ENCODE measurements around the gene PPME1.

The PPME1 gene

DNA sequence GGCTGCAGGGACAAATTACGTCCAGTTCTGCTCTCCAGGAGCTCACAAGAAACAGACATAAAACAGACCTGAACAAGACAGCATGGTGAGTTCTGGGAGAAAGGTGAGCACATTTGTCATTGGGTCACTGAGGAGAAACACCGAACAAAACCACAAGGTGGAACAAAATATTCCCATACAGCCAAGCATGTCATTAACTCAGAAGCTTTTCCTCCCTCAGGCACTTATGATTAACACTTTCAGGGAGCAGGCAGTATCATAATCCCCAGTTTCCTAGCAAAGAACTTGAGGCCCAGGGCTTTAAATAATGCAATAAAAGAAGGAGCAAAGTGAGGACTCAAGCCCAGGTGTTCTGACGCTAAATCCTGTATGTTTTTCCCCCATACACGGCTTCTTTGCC lies 97.4 kb downstream of the PPME1 start:
- no peak overlapping the region for H3K4me3 ChIP-seq (ENCODE audit: low read length)
- no peak overlapping the region for H3K27ac ChIP-seq (ENCODE audit: low read length)
- H3K4me1 ChIP-seq (ENCODE audit: control insufficient read depth, low read depth, low read length) = no peaks in the 10 kb centered on the region
- H3K27me3 ChIP-seq (ENCODE audit: control insufficient read depth, insufficient read depth, low read length) = no peaks in the 10 kb centered on the region
- H3K9me3 ChIP-seq (ENCODE audit: control insufficient read depth, low read depth, low read length) = no peaks in the 10 kb centered on the region
- H3K36me3 ChIP-seq (ENCODE audit: control insufficient read depth, low read depth, low read length) = no peaks in the 10 kb centered on the region
- H3K9ac ChIP-seq (ENCODE audit: low read length) = no peak overlapping the region

DNA sequence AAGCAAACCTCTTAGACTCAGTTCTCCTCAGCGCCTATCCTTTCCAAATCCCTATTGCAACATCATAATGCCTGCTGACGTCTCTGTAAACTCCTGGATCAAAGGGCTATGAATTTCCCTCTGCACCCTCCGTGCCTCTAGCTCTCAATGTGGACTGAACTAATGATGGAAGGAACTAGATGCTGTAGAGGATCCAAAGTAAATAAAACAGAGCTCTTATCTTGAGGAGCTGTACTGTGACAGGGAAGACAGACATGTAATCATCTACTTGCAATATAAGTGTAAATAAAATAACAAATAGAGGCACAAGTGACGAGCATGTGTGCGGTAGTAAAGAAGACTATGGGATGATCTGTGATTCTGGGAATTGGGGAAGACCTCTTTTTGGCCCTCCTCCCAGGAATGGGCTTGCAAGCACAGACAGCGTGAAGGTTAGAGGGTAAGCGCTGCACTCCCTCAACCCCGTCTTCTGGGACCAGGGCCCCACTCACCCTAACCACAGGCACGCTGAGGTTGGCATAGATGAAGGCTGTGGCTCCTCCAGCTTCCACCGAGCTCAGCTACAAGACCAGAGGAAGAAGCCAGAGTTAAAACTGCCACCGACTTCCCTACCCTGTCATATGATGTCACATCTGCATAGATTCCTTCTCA lies 98.2 kb downstream of the PPME1 start:
- H3K9ac ChIP-seq (ENCODE audit: low read length) = no peak overlapping the region
- H3K27me3 ChIP-seq (ENCODE audit: control insufficient read depth, insufficient read depth, low read length) = no peaks in the 10 kb centered on the region
- H3K36me3 ChIP-seq (ENCODE audit: control insufficient read depth, low read depth, low read length) = no peaks in the 10 kb centered on the region
- no peaks in the 10 kb centered on the region for H3K4me1 ChIP-seq (ENCODE audit: control insufficient read depth, low read depth, low read length)
- no peak overlapping the region for H3K27ac ChIP-seq (ENCODE audit: low read length)
- H3K4me3 ChIP-seq (ENCODE audit: low read length) = no peak overlapping the region
- no peaks in the 10 kb centered on the region for H3K9me3 ChIP-seq (ENCODE audit: control insufficient read depth, low read depth, low read length)

DNA sequence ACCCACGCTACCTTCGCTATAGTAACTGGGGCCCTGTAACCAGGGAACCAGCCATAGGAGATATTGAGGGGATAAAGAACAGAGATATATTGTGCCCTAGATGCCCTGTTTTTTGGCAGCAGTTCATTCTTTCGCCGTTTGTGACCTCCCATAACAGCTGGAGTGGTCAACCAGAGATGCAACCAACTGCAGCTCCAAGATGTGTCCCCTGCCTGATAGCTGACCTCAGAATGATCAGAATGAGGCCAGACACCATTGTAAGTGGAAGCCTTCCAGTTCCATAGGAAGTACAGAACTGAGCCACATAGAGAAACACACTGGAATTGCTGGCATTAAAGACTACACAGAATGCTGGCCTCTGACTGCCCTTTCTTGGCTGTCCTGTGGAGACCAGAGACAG lies 101.2 kb downstream of the PPME1 start:
- Histone ChIP-seq H3K9ac (ENCODE audit: low read length) (no peak overlapping the region), H3K9me3 (ENCODE audit: control insufficient read depth, low read depth, low read length) (no peaks in the 10 kb centered on the region), H3K4me3 (ENCODE audit: low read length) (no peak overlapping the region), H3K27ac (ENCODE audit: low read length) (no peak overlapping the region), H3K4me1 (ENCODE audit: control insufficient read depth, low read depth, low read length) (no peaks in the 10 kb centered on the region), H3K36me3 (ENCODE audit: control insufficient read depth, low read depth, low read length) (no peaks in the 10 kb centered on the region), H3K27me3 (ENCODE audit: control insufficient read depth, insufficient read depth, low read length) (no peaks in the 10 kb centered on the region)

DNA sequence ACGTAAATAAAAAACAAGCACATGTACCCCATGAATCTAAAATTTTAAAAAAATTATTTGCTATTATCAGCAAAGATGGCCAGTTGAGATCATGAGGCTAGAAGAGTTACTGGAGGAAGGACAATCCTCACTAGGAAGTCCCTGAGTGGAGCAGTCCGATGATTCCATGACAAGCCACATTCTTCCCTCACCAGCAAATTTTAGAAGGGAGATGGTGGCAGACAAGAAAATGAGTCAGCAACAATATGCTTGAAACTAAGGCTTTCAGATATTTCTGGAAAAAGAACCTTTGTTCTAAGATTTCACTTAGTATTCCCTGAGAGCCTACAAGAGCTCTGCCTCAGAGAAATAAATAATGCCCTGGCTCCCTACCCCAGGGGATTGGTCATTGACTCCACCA lies 105.5 kb downstream of the PPME1 start:
- Histone ChIP-seq H3K27ac (ENCODE audit: low read length) (no peak overlapping the region), H3K4me1 (ENCODE audit: control insufficient read depth, low read depth, low read length) (no peaks in the 10 kb centered on the region), H3K36me3 (ENCODE audit: control insufficient read depth, low read depth, low read length) (no peaks in the 10 kb centered on the region), H3K4me3 (ENCODE audit: low read length) (no peak overlapping the region), H3K27me3 (ENCODE audit: control insufficient read depth, insufficient read depth, low read length) (no peaks in the 10 kb centered on the region), H3K9me3 (ENCODE audit: control insufficient read depth, low read depth, low read length) (no peaks in the 10 kb centered on the region), H3K9ac (ENCODE audit: low read length) (no peak overlapping the region)

DNA sequence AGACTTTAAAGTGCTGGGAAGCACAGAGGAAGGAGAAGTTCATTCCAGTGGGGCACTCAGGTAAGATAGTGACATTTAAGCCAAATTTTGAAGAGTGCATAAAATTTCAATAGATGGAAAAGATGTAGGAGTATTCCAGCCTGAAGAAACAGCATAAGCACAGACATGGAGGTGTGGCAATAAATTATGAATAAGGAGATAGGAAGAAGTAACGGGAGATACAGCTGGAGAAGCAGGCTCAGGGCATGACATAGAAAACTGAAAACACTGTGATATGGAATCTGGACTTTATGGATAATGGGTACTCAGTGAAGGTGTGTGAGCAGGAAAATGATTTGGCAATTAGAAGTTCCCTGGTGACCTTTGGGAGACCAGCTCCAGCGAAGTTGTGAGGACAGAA lies 107.0 kb downstream of the PPME1 start:
- H3K9me3 ChIP-seq (ENCODE audit: control insufficient read depth, low read depth, low read length) = no peaks in the 10 kb centered on the region
- H3K27ac ChIP-seq (ENCODE audit: low read length) = no peak overlapping the region
- no peak overlapping the region for H3K9ac ChIP-seq (ENCODE audit: low read length)
- H3K36me3 ChIP-seq (ENCODE audit: control insufficient read depth, low read depth, low read length) = no peaks in the 10 kb centered on the region
- H3K27me3 ChIP-seq (ENCODE audit: control insufficient read depth, insufficient read depth, low read length) = no peaks in the 10 kb centered on the region
- no peaks in the 10 kb centered on the region for H3K4me1 ChIP-seq (ENCODE audit: control insufficient read depth, low read depth, low read length)
- no peak overlapping the region for H3K4me3 ChIP-seq (ENCODE audit: low read length)

DNA sequence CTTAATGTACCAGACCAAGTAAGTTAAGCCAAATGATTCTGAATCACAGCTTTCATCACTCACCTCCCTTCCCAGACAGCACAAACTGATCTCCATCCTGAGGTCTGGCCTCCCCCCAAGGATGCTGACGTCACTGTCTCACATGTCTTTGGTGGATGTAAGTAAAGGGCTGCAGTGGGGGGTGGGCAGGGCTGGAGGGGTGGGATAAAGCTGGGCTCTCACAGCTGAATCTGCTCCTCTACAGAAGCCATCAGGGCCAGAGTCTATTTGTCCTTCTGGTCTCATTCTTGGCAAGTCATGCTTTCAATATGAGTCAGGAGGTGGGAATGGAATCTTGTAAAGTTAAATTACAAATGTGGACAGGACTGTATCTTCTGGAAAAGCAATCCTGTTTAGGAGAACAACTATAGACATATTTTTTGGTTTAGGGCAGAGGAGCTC lies 107.7 kb downstream of the PPME1 start:
- Histone ChIP-seq H3K9ac (ENCODE audit: low read length) (no peak overlapping the region), H3K4me1 (ENCODE audit: control insufficient read depth, low read depth, low read length) (no peaks in the 10 kb centered on the region), H3K36me3 (ENCODE audit: control insufficient read depth, low read depth, low read length) (no peaks in the 10 kb centered on the region), H3K9me3 (ENCODE audit: control insufficient read depth, low read depth, low read length) (no peaks in the 10 kb centered on the region), H3K4me3 (ENCODE audit: low read length) (no peak overlapping the region), H3K27me3 (ENCODE audit: control insufficient read depth, insufficient read depth, low read length) (no peaks in the 10 kb centered on the region), H3K27ac (ENCODE audit: low read length) (no peak overlapping the region)

DNA sequence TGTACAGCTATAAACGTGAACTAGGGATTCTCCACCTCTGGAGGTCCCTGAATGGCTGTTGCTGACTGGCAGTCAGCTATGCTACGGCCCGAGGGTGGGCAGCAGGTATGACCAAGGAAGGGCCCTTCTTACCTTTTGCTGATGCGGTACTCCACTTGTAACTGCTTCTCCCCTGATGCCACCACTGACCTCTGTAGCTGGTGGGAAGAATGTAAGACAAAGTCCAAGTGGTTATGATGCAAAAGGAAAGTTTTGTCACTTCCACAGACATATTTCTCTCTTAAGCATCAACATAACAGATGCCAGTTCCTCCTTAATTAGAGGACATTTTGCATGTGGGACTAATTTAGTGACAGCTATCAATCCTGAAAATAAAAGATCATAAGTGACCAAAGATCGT lies 108.2 kb downstream of the PPME1 start:
- Histone ChIP-seq H3K9me3 (ENCODE audit: control insufficient read depth, low read depth, low read length) (no peaks in the 10 kb centered on the region), H3K27me3 (ENCODE audit: control insufficient read depth, insufficient read depth, low read length) (no peaks in the 10 kb centered on the region), H3K36me3 (ENCODE audit: control insufficient read depth, low read depth, low read length) (no peaks in the 10 kb centered on the region), H3K4me1 (ENCODE audit: control insufficient read depth, low read depth, low read length) (no peaks in the 10 kb centered on the region), H3K4me3 (ENCODE audit: low read length) (no peak overlapping the region), H3K9ac (ENCODE audit: low read length) (no peak overlapping the region), H3K27ac (ENCODE audit: low read length) (no peak overlapping the region)

DNA sequence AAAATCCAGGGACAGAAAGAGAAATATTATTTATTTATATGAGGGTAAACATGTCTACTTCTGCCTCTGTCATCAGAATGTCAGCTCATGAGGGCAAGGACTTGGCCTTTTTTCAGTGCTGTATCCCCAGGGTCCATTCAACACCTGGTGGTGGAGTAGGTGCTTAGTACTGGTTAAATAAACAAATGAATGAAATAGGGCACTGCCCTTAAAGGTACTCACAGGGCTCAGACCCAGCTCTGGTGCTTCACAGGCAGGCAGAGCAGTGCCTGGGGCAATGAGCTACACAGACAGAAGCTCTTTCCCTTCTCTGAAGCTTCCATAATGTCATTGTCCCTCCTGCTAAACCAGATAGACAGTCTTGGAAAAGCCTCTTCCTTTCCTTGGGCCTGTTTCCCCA lies 109.4 kb downstream of the PPME1 start:
- no peak overlapping the region for H3K27ac ChIP-seq (ENCODE audit: low read length)
- no peak overlapping the region for H3K9ac ChIP-seq (ENCODE audit: low read length)
- no peaks in the 10 kb centered on the region for H3K9me3 ChIP-seq (ENCODE audit: control insufficient read depth, low read depth, low read length)
- no peak overlapping the region for H3K4me3 ChIP-seq (ENCODE audit: low read length)
- H3K27me3 ChIP-seq (ENCODE audit: control insufficient read depth, insufficient read depth, low read length) = no peaks in the 10 kb centered on the region
- H3K4me1 ChIP-seq (ENCODE audit: control insufficient read depth, low read depth, low read length) = no peaks in the 10 kb centered on the region
- no peaks in the 10 kb centered on the region for H3K36me3 ChIP-seq (ENCODE audit: control insufficient read depth, low read depth, low read length)

DNA sequence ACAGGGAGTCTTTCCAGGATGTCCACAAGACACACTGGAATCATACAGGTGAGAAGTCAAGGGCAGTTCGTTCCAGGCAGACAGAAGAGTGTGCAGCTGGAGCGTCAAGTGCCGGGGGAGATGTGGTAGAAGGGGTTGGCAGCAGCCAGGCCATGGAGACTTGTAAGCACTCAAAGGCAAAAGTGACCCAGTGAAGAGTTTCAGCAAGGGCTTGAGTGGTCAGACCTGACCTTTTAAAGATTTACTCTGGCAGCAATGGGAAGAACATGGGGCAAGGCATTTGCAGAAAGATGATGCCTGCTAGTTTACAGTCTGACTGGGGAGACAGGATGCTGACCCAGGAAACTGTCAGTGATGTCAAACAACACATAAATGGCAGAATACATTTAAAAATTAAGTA lies 111.3 kb downstream of the PPME1 start:
- no peak overlapping the region for H3K27ac ChIP-seq (ENCODE audit: low read length)
- no peak overlapping the region for H3K9ac ChIP-seq (ENCODE audit: low read length)
- H3K36me3 ChIP-seq (ENCODE audit: control insufficient read depth, low read depth, low read length) = no peaks in the 10 kb centered on the region
- no peaks in the 10 kb centered on the region for H3K27me3 ChIP-seq (ENCODE audit: control insufficient read depth, insufficient read depth, low read length)
- H3K9me3 ChIP-seq (ENCODE audit: control insufficient read depth, low read depth, low read length) = no peaks in the 10 kb centered on the region
- no peak overlapping the region for H3K4me3 ChIP-seq (ENCODE audit: low read length)
- no peaks in the 10 kb centered on the region for H3K4me1 ChIP-seq (ENCODE audit: control insufficient read depth, low read depth, low read length)

DNA sequence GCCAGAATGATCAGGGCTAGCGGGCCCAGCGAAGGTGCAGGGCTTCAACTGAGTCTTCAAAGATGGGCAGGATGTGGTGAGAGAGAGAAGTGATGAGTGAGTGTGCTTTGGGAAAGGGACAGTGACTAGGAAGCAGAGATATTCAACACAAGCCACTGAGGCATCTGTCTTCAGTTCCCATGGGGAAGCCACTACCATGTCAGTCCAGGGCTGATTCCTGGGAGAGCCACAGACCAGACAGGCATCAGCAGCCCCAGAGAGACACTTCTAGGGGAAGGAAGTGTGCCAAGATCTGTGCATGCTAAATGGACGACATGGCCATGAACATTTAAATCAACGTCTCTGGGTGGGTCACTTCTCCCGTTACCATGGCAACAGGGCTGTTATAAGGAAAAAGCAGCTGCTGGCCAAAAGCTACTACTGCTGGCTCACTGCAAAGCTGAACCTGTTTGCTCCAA lies 111.9 kb downstream of the PPME1 start:
- Histone ChIP-seq H3K9ac (ENCODE audit: low read length) (no peak overlapping the region), H3K36me3 (ENCODE audit: control insufficient read depth, low read depth, low read length) (no peaks in the 10 kb centered on the region)

DNA sequence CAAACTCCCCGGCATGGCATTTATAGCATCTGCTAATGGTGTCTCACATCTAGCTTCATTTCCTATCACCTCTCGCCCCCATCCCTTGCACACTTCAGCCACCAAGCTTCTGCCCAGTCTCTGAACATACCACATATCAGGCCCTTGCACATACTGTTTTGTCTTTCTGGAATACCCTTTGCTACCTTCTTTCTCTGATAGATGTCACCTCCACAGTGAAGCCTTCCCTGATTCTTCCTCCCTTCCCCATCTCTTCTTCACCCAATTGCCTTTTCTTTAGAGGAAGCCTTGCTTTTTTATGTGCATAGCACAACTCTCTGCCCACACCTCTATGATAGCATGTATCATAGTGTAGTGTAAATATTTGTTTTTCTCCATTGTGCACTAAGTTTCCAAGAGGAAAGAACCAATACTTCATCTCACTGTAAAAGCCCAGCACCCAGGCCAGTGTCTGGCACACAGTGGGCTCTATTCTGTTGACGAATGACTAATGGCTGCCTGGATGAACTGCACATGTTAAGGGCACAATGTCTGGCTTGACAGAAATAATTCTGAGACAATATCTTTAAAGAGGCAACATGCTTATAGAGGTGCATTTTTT lies 112.6 kb downstream of the PPME1 start:
- Histone ChIP-seq H3K9ac (ENCODE audit: low read length) (no peak overlapping the region), H3K36me3 (ENCODE audit: control insufficient read depth, low read depth, low read length) (no peaks in the 10 kb centered on the region), H3K27me3 (ENCODE audit: control insufficient read depth, insufficient read depth, low read length) (no peaks in the 10 kb centered on the region), H3K9me3 (ENCODE audit: control insufficient read depth, low read depth, low read length) (no peaks in the 10 kb centered on the region), H3K4me1 (ENCODE audit: control insufficient read depth, low read depth, low read length) (no peaks in the 10 kb centered on the region), H3K27ac (ENCODE audit: low read length) (no peak overlapping the region), H3K4me3 (ENCODE audit: low read length) (no peak overlapping the region)

More for the DNA sequence above, 111.9 kb downstream of the PPME1 start:
- Histone ChIP-seq H3K9me3 (ENCODE audit: control insufficient read depth, low read depth, low read length) (no peaks in the 10 kb centered on the region), H3K4me3 (ENCODE audit: low read length) (no peak overlapping the region), H3K27me3 (ENCODE audit: control insufficient read depth, insufficient read depth, low read length) (no peaks in the 10 kb centered on the region), H3K27ac (ENCODE audit: low read length) (no peak overlapping the region), H3K4me1 (ENCODE audit: control insufficient read depth, low read depth, low read length) (no peaks in the 10 kb centered on the region)

DNA sequence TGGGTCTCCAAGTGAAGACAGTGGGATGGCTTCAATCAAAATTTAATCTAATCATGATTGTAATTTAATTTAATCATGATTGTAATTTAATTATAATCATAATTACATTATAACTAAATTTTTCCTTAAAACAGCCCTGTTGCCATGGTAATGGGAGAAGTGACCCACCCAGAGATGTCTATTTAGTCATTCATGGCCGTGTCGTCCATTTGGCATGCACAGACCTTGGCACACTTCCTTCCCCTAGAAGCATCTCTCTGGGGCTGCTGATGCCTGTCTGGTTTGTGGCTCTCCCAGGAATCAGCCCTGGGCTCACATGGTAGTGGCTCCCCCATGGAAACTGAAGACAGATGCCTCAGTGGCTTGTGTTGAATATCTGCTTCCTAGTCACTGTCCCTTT lies 113.4 kb downstream of the PPME1 start:
- H3K4me3 ChIP-seq (ENCODE audit: low read length) = no peak overlapping the region
- no peaks in the 10 kb centered on the region for H3K36me3 ChIP-seq (ENCODE audit: control insufficient read depth, low read depth, low read length)
- no peaks in the 10 kb centered on the region for H3K27me3 ChIP-seq (ENCODE audit: control insufficient read depth, insufficient read depth, low read length)
- no peak overlapping the region for H3K27ac ChIP-seq (ENCODE audit: low read length)
- no peaks in the 10 kb centered on the region for H3K9me3 ChIP-seq (ENCODE audit: control insufficient read depth, low read depth, low read length)
- H3K4me1 ChIP-seq (ENCODE audit: control insufficient read depth, low read depth, low read length) = no peaks in the 10 kb centered on the region
- no peak overlapping the region for H3K9ac ChIP-seq (ENCODE audit: low read length)

Measured in iPS-18a (cell line).